Aorta (tissue), 5 donors: ENCODE measurements around the gene RNF213. TPM values are rescaled to one million over a fixed set of nuclear protein-coding genes. Genes with fewer than 3 reads are reported as not detected.

ENCODE experiments used
- ATAC-seq: fragments of 200-7000 bp; cut with Tn5 transposase; one replicate; pipeline ENCODE4 v1.9.1; 2022; ENCODE audit warnings: moderate library complexity; ENCODE audit not compliant: low FRiP score
- DNase-seq, 2 donors: peaks; one replicate each; pipeline ENCODE4 v3.0.0-alpha.2; 2020
- H3K27ac ChIP-seq, 2 donors: one replicate each; pipeline ENCODE4 v1.5.1; 2013; ENCODE audit warnings: low read length in 2 of 2, mild to moderate bottlenecking in 2 of 2, moderate library complexity in 2 of 2, control low read depth in 1 of 2, inconsistent platforms in 1 of 2, low read depth in 1 of 2
- H3K27me3 ChIP-seq, 2 donors: one replicate each; pipeline ENCODE4 v1.6.1; 2013; ENCODE audit warnings: control low read depth in 1 of 2, low read length in 1 of 2, mild to moderate bottlenecking in 1 of 2, moderate library complexity in 1 of 2; ENCODE audit not compliant: insufficient read depth in 2 of 2, control insufficient read depth in 1 of 2
- H3K36me3 ChIP-seq, 2 donors: one replicate each; pipeline ENCODE4 v1.6.1; 2013; ENCODE audit warnings: control low read depth in 1 of 2, low read length in 1 of 2, mild to moderate bottlenecking in 1 of 2; ENCODE audit not compliant: insufficient read depth in 2 of 2, control insufficient read depth in 1 of 2
- H3K4me1 ChIP-seq, 2 donors: one replicate each; pipeline ENCODE4 v1.6.1; 2013; ENCODE audit warnings: low read length in 2 of 2, control low read depth in 1 of 2, mild to moderate bottlenecking in 1 of 2, moderate library complexity in 1 of 2; ENCODE audit not compliant: insufficient read depth in 2 of 2, control insufficient read depth in 1 of 2
- H3K4me3 ChIP-seq, 2 donors: one replicate each; pipeline ENCODE4 v1.5.1; 2013; ENCODE audit warnings: low read length in 2 of 2, control low read depth in 1 of 2, mild to moderate bottlenecking in 1 of 2
- H3K9me3 ChIP-seq: one replicate; pipeline ENCODE4 v1.6.1; 2013; ENCODE audit warnings: mild to moderate bottlenecking, low read length; ENCODE audit not compliant: control insufficient read depth
- WGBS, 2 donors: extraction: QIAGEN DNeasy Blood & Tissue Kit; methylation state at CpG; one replicate each; pipeline ENCODE4 v1.1.7; 2013; 5-methylcytosine and 5-hydroxymethylcytosine counted together
- intact Hi-C, 2 donors: fragments of 100-400 bp; cut with DNase I; formaldehyde crosslinking; loops; one replicate each; pipeline versions ENCODE4 v1.14.2 to v1.15.0; 2022
- microRNA-seq, 2 donors: library from miRNA; unstranded; fragments of <30 nt; microRNA quantifications; one replicate each; pipeline ENCODE4 v1.2.0, GENCODE V29; 2020
- polyA plus RNA-seq, 2 donors: library from polyadenylated mRNA; stranded (reverse); fragments of 200-250 nt; gene quantifications; one replicate each; pipeline ENCODE4 v1.2.3, GENCODE V29; 2013
- total RNA-seq, 2 donors: library from RNA; stranded (reverse); fragmentation: NEBNext Ultra II Directional; extraction: Animal tissue kit (Norgen Biotek cat#: 25700); gene quantifications; one replicate each; pipeline ENCODE4 v1.2.1, GENCODE V29; 2021
- donor health status: healthy with polysubstance abuse.
- donor health status: Bipolar disorder and iron deficiency.
- donor health status: DM: no; HTN: no; CAD: no.
- donor health status: DM: no; HTN: no; CAD: no.
- donor health status: DM: yes; HTN: yes; CAD: no.

RNF213 gene
- total and polyA plus RNA-seq, 4 donors = 18.7 to 231 (median 105) TPM

DNA sequence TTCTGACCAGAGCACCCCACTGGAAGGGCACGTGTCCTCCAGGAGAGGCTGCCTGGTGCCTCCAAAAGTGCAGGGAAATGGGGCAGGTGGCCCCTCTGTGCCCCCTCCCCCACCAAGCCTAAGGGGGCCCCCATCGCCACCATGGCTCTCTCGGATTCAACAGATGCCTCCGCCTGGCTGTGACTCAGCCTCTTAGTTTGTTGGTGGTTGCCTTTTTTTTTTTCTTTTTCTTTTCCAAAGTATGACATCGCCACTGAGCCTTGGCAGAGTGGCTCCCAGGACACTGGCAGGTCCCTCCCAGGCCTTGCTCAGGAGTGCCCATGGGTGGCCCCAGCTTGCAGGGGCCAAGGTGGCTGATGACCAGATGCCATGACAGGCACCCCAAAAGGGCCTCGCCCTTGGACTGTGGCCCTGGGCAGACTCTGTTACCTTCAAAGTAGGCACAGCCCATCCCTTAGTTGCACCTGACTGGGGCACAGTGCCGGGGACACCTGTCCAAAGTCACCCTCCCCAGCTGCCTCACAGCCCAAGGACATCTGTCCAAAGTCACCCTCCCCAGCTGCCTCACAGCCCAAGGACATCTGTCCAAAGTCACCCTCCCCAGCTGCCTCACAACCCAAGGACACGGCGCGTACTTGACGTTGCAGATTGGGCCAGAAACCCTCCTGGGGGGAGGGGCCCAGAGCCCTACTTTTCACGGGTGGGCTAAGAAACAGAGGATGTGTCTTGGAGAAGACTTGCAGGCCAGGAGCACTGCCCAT, 186.2 kb downstream of the RNF213 start:
- H3K4me1 ChIP-seq = no peaks in the 10 kb centered on the region
- intact Hi-C loops = no loop called here
- no peaks in the 10 kb centered on the region for H3K9me3 ChIP-seq
- no peaks in the 10 kb centered on the region for H3K36me3 ChIP-seq
- H3K27ac ChIP-seq = no peak overlapping the region
- ATAC-seq = no peak
- DNase-seq = no peak
- no peaks in the 10 kb centered on the region for H3K27me3 ChIP-seq
- H3K4me3 ChIP-seq = no peak overlapping the region
- WGBS, 2 donors = 49% methylated on average over 12 of the region's 12 CpGs

DNA sequence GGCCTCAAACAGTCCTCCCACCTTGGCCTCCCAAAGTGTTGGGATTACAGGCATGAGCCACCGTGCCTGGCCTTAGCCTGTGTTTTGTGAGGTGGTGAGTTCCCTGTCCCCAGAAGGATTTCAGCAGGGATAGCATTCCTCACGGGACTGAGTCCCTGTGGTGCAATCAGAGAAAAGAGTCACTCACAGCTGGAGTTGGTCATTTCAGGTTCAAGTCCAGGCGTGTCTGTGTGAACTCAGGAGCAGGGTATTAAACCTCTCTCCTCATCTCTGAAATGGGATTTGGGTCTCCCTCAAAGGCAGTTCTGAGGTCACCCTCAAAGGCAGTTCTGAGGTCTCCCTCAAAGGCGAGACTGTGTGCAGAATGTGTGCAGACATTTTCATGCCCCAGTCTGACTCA, 187.1 kb downstream of the RNF213 start:
- Histone ChIP-seq H3K27ac (no peak overlapping the region), H3K36me3 (no peaks in the 10 kb centered on the region), H3K4me1 (no peaks in the 10 kb centered on the region), H3K27me3 (no peaks in the 10 kb centered on the region), H3K4me3 (no peak overlapping the region), H3K9me3 (no peaks in the 10 kb centered on the region)
- 87 to 93% methylated on average over 4 of the region's 4 CpGs for WGBS, 2 donors
- ATAC-seq = no peak
- no peak for DNase-seq
- intact Hi-C loops = no loop called here

Small RNA genes lying within 50 kb of the gene (microRNA-seq; reads per million reads assigned to microRNA genes)
- 0 reads per million in 2 donors for gene MIR4730

Other genes starting within 250 kb of the RNF213 start
- gene TBC1D16, start 225.0 kb upstream of the RNF213 start, total RNA-seq = 10 to 100 TPM; 42.5 to 43.6 TPM
- gene TBC1D16, start 225.0 kb upstream of the RNF213 start, polyA plus RNA-seq = 10 to 100 TPM in 1 of 2 donors, 1 to 10 TPM in 1; 6.4 to 12.8 TPM
- gene CCDC40, start 224.2 kb upstream of the RNF213 start, total RNA-seq = 10 to 100 TPM in 1 of 2 donors, 1 to 10 TPM in 1; 3.3 to 11.3 TPM
- 1 to 10 TPM; 2.6 to 6.8 TPM for gene CCDC40, start 224.2 kb upstream of the RNF213 start, polyA plus RNA-seq
- 10 to 100 TPM; 48.0 to 82.2 TPM for gene GAA, start 159.3 kb upstream of the RNF213 start, total RNA-seq
- gene GAA, start 159.3 kb upstream of the RNF213 start, polyA plus RNA-seq = 10 to 100 TPM; 24.8 to 43.6 TPM
- 10 to 100 TPM; 44.6 to 65.8 TPM for gene EIF4A3, start 113.7 kb upstream of the RNF213 start, total RNA-seq
- gene EIF4A3, start 113.7 kb upstream of the RNF213 start, polyA plus RNA-seq = 10 to 100 TPM; 40.2 to 42.9 TPM
- under 1 TPM; 0.33 to 0.55 TPM for gene CARD14, start 90.8 kb upstream of the RNF213 start, total RNA-seq
- under 1 TPM; 0.13 to 0.38 TPM for gene CARD14, start 90.8 kb upstream of the RNF213 start, polyA plus RNA-seq
- gene SGSH, start 40.5 kb upstream of the RNF213 start, total RNA-seq = 10 to 100 TPM; 36.0 to 61.3 TPM
- gene SGSH, start 40.5 kb upstream of the RNF213 start, polyA plus RNA-seq = 10 to 100 TPM; 11.1 to 49.4 TPM
- gene SLC26A11, start 40.4 kb upstream of the RNF213 start, total RNA-seq = 10 to 100 TPM; 14.3 to 34.0 TPM
- gene SLC26A11, start 40.4 kb upstream of the RNF213 start, polyA plus RNA-seq = 10 to 100 TPM in 1 of 2 donors, 1 to 10 TPM in 1; 7.3 to 20.7 TPM
- gene ENDOV, start 154.3 kb downstream of the RNF213 start, total RNA-seq = 10 to 100 TPM; 18.2 to 28.2 TPM
- 10 to 100 TPM; 14.3 to 22.5 TPM for gene ENDOV, start 154.3 kb downstream of the RNF213 start, polyA plus RNA-seq
- gene NPTX1, start 215.8 kb downstream of the RNF213 start, total RNA-seq = 1 to 10 TPM in 1 of 2 donors, under 1 TPM in 1; 0.45 to 1.6 TPM
- gene NPTX1, start 215.8 kb downstream of the RNF213 start, polyA plus RNA-seq = under 1 TPM in 1 of 2 donors, not detected in 1; 0.13 TPM